ENCODE results near the gene STK33.

Gene STK33

GRCh38 chr11:8372641-8373381 is 221.2 kb downstream of the STK33 start:
- DNase-seq: no peak

DNA sequence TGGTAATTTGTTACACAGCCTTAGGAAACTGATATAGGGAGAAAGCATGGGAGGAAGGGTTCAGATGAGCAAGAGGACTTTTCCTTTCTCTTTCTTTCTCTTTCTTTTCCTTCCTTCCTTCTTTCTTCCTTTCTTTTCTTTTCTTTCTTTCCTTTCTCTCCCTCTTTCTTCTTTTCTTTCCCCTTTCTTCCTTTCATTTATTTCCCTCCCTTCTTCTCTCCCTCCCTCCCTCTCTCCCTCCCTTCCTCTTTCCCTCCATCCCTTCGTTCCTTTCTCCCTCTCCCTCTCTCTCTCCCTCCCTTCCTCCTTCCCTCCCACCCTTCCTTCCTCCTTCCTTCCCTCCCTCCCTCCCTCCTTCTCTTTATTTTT is 222.5 kb downstream of the STK33 start:
- no peak for DNase-seq

DNA sequence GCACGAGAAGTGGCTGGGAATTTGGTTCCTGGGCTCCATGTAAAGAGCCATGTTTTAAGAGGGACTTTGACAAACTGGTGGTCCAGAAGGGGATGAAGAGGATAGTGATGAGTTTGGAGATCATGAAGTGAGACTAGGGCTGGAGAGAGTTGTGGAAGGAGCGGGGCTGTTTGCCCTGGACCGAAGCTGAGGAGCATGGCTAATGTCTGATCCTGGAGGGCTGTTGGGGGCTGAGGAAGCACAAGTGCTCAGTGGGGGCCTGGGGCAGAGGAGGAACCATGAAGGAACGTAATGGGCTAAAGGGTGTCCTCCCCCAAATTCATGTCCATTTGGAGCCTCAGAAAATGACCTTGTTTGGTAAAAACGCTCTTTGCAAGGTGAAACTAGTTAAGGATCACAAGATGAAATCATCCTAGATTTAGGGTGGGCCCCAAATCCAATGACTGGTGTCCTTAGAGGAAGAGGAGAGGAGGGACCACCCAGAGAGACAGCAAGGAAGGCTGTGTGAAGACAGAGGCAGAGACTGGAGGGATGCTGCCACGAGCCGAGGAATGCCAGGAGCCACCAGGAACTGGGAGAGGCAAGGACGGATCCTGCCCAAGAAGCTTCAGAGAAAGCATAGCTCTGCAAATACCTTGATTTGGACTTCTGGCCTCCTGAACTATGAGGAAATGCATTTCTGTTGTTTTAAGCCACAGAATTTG is 223.1 kb downstream of the STK33 start:
- no peak for DNase-seq

DNA sequence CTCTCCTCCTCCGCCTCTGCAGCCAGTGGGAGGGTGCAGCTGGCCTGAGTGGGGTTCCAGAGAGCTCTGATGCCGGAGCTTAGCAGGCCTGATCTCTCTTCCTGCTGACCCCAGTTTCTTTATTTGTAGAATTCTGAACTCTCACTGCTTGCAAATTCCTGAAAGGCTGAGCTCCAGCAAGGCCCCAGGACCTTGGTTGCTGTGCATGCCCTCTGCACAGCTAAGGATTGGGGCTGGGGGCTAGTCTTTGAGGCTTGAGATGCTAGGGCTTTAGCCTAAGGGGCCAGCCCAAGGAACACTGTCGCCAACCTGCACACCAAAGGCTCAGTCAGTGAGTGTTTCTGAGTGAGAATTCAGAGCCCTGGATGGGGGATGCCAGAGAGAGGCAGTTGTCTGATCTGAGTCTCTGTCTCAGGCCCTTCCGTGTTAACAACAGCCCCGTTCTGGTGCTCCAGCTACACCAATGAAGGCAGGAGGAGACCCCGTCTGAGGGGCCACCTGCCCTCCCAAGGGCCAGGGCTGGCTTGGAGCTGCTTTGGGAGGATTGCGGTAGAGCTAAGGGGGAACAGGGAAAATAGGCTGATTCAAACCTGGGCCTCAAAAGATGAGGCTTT is 224.3 kb downstream of the STK33 start:
- DNase-seq: no peak

DNA sequence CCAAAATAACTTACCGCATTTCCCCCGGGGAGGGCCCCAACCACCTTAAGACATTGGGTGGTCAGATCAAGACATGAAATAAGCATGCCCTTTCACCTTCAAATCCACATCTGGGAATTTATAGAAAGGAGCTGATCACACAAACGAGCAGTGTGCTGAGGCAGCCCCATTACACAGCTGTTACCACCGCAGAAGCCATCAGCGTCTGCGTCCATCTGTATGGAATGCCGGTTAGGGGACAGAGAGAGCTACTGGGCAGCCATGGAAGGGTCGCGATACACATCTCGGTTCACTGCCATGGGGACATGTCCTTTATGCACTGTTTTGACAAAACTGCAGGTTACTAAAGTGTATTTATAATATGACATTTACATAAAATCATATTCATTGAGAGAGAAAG is 225.3 kb downstream of the STK33 start:
- DNase-seq: no peak

DNA sequence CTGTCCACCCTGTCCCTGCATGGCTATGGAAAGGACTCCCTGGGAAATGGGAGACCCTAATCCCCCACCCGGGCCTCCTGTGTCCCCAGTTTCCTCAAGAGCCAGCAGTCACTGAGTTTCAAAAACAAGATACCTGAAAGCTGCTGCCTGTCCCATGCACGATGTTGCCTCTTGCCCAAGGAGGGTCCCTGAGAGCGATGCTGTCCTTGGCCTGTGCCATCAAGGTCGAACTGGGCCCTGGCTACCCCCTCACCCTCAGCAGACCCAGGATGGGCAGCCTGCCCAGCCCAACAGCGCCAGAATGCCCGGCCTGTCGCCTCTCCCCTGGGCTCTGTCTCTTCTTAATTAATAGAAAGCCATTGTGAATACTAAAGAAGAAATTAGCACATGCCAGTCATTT is 225.8 kb downstream of the STK33 start:
- no peak for DNase-seq

GRCh38 chr11:8366316-8366715 is 227.7 kb downstream of the STK33 start:
- DNase-seq: no peak

DNA sequence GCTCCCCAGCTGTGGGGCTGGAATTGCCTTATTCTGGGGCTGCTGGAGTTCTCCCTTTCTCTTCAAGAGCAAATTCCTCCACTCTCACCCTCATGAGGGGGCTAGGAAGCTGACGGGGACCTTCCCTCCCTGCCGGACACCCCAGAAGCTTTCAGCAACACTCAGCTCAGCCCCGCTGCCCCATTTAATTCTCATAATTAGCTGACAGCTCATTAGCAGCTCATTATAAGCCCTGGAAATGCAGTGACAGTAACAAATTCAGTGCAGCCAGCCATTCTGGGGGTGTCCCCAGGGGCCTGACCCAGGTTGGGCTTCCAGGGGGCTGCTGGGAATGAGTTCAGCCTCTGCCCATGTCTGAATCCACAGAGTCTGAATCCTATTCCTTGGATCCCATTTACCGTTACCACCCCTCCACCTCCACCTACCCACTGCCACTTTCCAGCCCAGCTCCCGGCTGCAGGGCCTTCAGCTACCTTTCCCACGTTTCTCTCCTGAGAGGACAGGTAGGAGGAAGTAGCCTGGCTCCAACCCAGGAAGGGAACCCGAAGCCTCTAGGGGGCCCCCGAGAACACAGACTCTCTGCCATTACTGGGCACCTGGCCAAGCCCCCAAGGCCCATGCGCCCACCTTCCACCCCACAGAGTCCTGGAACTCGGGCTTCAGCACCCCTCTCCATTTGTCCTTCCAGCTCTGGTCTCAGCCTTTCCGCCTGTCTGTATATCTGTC is 228.6 kb downstream of the STK33 start:
- no peak for DNase-seq

GRCh38 chr11:8363921-8364320 is 230.1 kb downstream of the STK33 start:
- DNase-seq: no peak

- no peak for DNase-seq
Measured at GRCh38 chr11:8362899-8363298, 231.1 kb downstream of the STK33 start.

GRCh38 chr11:8362491-8362890 is 231.5 kb downstream of the STK33 start:
- DNase-seq: no peak

DNA sequence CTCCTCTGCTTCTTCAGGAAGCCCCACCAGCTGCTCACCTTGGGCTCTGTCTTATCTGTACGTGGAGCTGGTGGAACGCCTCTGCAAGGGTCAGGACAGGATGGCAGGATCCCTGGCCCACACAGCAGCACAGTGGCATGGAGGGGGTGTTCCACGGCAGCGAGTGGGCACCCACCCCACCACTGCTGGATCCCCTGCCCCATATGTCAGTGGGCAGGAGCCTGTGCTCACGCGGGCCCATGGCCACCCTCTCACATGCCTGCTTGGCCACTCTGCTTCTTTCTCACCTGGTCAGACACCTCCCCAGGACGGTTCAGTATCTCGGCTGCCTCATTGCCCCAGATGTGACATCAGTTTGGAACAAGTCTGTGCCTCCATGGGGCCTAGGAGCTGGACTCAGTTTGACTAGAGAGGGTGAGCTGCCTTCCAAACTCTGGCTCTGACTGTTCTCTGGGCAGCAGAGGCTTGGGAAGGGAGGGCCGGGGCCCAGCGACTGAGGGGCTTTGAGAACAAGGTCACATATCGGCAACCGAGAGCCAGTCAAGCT is 232.3 kb downstream of the STK33 start:
- DNase-seq: no peak

DNA sequence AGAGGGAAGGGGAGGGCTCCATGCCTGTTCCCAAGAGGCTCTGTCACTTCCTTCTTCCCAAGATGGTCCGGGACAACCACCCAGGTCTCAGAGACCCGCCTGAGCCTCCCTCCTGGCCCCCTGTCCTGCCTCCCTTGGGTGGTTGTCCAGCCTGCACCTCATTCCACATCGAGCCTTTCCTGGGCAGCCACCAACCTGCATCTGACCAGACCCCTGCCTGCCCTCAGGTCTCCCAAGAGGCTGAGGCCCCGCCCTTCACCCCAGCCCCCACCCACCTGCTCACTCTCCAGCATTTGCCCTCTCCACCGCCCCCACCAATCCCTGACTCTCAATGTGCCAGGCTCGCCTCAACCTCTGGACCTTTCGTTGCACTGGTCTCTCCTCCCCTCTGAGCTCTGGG is 232.8 kb downstream of the STK33 start:
- no peak for DNase-seq

- no peak for DNase-seq
Measured at GRCh38 chr11:8360086-8360828, 233.8 kb downstream of the STK33 start.

DNA sequence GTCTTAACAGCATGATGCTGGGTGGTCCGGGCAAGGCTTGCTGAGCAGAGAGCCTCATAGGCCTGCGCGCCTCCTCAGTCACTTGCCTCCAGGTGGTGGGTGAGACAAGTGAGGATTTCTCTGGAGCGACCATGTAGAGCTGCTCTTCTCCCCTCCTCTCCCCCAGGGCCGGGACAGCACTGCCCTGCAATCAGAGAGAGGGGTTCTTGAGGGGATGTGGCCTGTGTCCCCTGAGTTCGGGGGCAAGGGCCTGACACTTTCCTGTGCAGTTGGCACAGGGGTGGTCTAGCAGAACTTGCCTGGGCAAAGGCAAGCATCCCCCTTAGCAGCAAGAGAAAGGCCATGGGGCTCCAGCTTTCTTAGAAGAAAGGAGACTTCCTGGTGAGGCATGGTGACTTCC is 234.5 kb downstream of the STK33 start:
- DNase-seq: no peak

DNA sequence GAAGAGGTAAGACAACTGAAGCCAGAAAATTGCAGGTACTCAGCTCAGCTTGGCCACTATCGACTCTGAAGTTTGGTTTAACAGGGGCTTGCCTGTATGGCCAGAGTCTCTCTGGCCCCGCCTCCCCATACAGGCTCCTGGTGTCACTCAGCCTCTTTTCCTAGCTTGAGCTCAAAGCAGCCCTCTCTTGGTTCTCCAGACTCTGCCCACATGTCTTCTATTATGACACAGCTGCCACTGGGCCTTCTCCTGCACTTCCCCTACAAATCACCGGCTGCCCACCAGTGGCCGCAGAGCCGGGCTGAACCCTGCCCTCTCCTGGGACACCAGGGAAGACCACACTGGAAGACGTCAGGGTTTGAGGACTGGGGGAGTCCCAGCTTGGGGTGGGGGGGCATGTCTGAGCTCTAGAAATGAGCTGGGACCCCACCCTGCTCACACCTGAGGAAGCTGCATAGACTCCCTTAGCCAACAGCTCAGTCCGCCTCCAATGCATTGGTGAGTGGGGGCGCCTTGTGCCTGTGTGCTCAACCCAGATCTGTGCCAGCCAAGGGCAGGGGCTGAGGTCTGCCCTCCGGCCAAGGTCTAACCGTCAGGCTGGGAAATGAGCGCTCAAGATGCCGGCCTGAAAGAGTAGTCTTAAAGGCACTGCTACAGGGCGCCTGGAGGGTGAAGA is 236.0 kb downstream of the STK33 start:
- no peak for DNase-seq

DNA sequence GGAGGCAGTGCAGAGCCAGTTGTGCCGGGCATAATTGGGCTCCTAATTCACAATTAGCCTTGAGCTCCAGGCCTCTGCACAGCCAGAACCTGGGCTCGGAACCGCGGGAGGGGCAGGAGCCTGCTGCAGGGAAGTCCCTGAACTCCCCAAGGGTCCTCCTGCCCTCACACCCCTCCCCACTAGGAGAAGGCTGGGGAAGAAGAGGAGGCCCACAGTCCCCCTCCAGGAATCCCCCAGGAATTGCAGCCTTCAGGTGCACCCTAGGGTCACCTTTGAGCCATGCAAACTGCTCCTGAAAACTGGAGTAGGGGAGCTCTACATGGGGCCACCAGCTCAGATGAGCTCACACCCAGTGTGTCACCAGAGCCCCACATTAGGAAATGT is 236.5 kb downstream of the STK33 start:
- DNase-seq: no peak

GRCh38 chr11:8356721-8357504 is 237.1 kb downstream of the STK33 start:
- no peak for DNase-seq

DNA sequence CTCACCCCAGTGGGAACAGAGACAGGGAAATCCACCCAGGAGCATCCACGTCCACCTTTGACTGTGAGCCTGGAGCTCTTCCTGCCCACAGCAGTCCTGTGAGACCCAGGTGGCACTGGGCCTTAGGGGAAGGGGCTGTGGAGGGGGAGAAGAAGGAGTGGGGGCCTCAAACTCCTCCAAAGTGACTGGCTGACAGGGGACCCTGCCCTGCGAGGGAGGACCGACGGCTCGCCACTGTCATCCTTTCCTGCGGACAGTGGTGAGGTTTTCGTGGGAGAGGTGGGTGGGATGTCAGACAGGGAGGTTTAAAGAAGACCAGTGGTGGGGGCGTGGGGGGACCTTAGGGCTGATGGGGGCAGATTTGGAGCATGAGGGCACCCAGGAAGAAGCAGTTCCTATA is 237.8 kb downstream of the STK33 start:
- DNase-seq: no peak

- no peak for DNase-seq
Measured at GRCh38 chr11:8355416-8355742, 238.6 kb downstream of the STK33 start.
